HFF-Myc (cell line): ENCODE measurements around the gene HEMGN.
"Not testable (repeated sequence)": the region's sequence is repeated elsewhere in the genome, so short reads cannot be mapped to it uniquely, and the experiment has no call there.

Experiments
- DNase-seq: peaks from one replicate; pipeline ENCODE4 v3.0.0-alpha.2; 2011; ENCODE audit warnings: low read depth; ENCODE audit errors: extremely low read depth
- H3K4me3 ChIP-seq: replicated peaks from 2 replicates; pipeline ENCODE4 v1.5.1; 2011; ENCODE audit warnings: low read depth, mild to moderate bottlenecking, control low read depth, low read length
- CTCF ChIP-seq: IDR thresholded peaks from 2 replicates; pipeline ENCODE4 v1.5.1; 2012; ENCODE audit warnings: mild to moderate bottlenecking, low read depth, low read length, control low read depth; ENCODE audit errors: missing control alignments

Gene HEMGN

GRCh38 chr9:97978371-97979130, 40.6 kb upstream of the HEMGN start:
- no peak for TF ChIP-seq CTCF
- no peak overlapping the region for H3K4me3 ChIP-seq
- no peak for DNase-seq

GRCh38 chr9:97976633-97977032, 38.7 kb upstream of the HEMGN start:
- not testable (repeated sequence) for DNase-seq, H3K4me3 ChIP-seq

GRCh38 chr9:97975376-97975775, 37.4 kb upstream of the HEMGN start:
- no peak overlapping the region for H3K4me3 ChIP-seq
- DNase-seq: no peak
- no peak for TF ChIP-seq CTCF

GRCh38 chr9:97972753-97973152, 34.8 kb upstream of the HEMGN start:
- DNase-seq: no peak
- H3K4me3 ChIP-seq: no peak overlapping the region
- TF ChIP-seq CTCF: no peak

- DNase-seq: no peak
- H3K4me3 ChIP-seq: no peak overlapping the region
- TF ChIP-seq CTCF: no peak
These were observed 32.2 kb upstream of the HEMGN start for GRCh38 chr9:97970165-97970564.

- H3K4me3 ChIP-seq: no peak overlapping the region
- no peak for TF ChIP-seq CTCF
- DNase-seq: no peak
These were observed 31.0 kb upstream of the HEMGN start for GRCh38 chr9:97969014-97969413.

GRCh38 chr9:97966493-97966892, 28.5 kb upstream of the HEMGN start:
- TF ChIP-seq CTCF: no peak
- H3K4me3 ChIP-seq: no peak overlapping the region
- no peak for DNase-seq
